HepG2 (cell line): ENCODE results near the gene EFCAB8. TPM values are rescaled to one million over a fixed set of nuclear protein-coding genes. Genes with fewer than 3 reads are reported as not detected.

Experiments
- ASH2L ChIP-seq: fragments of 300-600, 200-600 bp; sonication (generic); IDR thresholded peaks from 2 replicates; pipeline ENCODE4 v1.7.0; 2017; ENCODE audit warnings: low read depth, mild to moderate bottlenecking, moderate library complexity, mixed read lengths, low read length; ENCODE audit not compliant: insufficient read length
- CCAR2 ChIP-seq: fragments of 200-400 bp; formaldehyde crosslinking; optimal IDR thresholded peaks from 2 replicates; pipeline ENCODE3; 2018; ENCODE audit warnings: low read depth, mild to moderate bottlenecking, low read length, moderate library complexity
- ELF3 ChIP-seq: IDR thresholded peaks from 2 replicates; pipeline ENCODE4 v1.6.1; 2016; ENCODE audit warnings: missing genetic modification reagents, missing compliant biosample characterization
- ETS1 ChIP-seq: sonication (generic); formaldehyde crosslinking; IDR thresholded peaks from 2 replicates; pipeline ENCODE4 v1.4.0; 2020; ENCODE audit warnings: missing genetic modification reagents
- HOXD1 ChIP-seq: sonication (generic); formaldehyde crosslinking; IDR thresholded peaks from 2 replicates; pipeline ENCODE4 v1.5.0; 2020; ENCODE audit warnings: missing genetic modification reagents
- MBD4 ChIP-seq: IDR thresholded peaks from 2 replicates; pipeline ENCODE4 v1.6.1; 2012; ENCODE audit warnings: low read length, inconsistent platforms, borderline replicate concordance
- MLLT10 ChIP-seq: sonication (generic); formaldehyde crosslinking; IDR thresholded peaks from 2 replicates; pipeline ENCODE4 v1.4.0; 2020; ENCODE audit warnings: missing genetic modification reagents
- NAIF1 ChIP-seq: sonication (generic); formaldehyde crosslinking; IDR thresholded peaks from 2 replicates; pipeline ENCODE4 v1.5.0; 2020; ENCODE audit warnings: mild to moderate bottlenecking, missing genetic modification reagents, borderline replicate concordance
- PLRG1 ChIP-seq: fragments of 450-650 bp; conservative IDR thresholded peaks from 2 replicates; pipeline ENCODE4 v1.6.1; 2016
- PRPF4 ChIP-seq: fragments of 200-400 bp; formaldehyde crosslinking; IDR thresholded peaks from 2 replicates; pipeline ENCODE4 v1.6.1; 2016; ENCODE audit warnings: low read length, low read depth; ENCODE audit not compliant: poor library complexity, severe bottlenecking
- RAD21 ChIP-seq: fragments of 450-650 bp; formaldehyde crosslinking; IDR thresholded peaks from 2 replicates; pipeline ENCODE4 v1.5.0; 2020; ENCODE audit warnings: mild to moderate bottlenecking
- THAP11 ChIP-seq: IDR thresholded peaks from 2 replicates; pipeline ENCODE4 v1.6.1; 2016; ENCODE audit warnings: missing biosample characterization, missing genetic modification reagents
- ZFP1 ChIP-seq: IDR thresholded peaks from 2 replicates; pipeline ENCODE4 v1.6.1; 2016
- ZNF121 ChIP-seq: sonication (generic); formaldehyde crosslinking; IDR thresholded peaks from 2 replicates; pipeline ENCODE4 v1.5.0; 2020; ENCODE audit warnings: mild to moderate bottlenecking, missing genetic modification reagents
- polyA plus RNA-seq, 8 experiments: library from polyadenylated mRNA; depleted of rRNA in 3 of 8; stranded (reverse) in 7 of 8; unstranded in 1 of 8; fragments of >200 nt; fragmentation: Illumina TruSeq in 4 of 8; extraction: Trizol in 4 of 8; gene quantifications; 2 replicates each; pipeline versions ENCODE4 v1.2.1 to v1.2.3, GENCODE V29; 2011 to 2016; ENCODE audit warnings: low read depth in 4 of 8, missing spikeins in 1 of 8, mixed read lengths in 1 of 8; ENCODE audit not compliant: insufficient read depth in 1 of 8
- total RNA-seq, 5 experiments: library from RNA; depleted of rRNA; stranded (reverse); fragments of >200 nt; fragmentation: Illumina TruSeq; extraction: Trizol; gene quantifications; 2 replicates each; pipeline ENCODE4 v1.2.3, GENCODE V29; 2016; ENCODE audit warnings: low read depth in 1 of 5
- TF ChIP-seq, protein P1 (sequence below): sonication (generic); formaldehyde crosslinking; IDR thresholded peaks from 2 replicates; pipeline ENCODE4 v1.4.0; 2020; ENCODE audit warnings: missing genetic modification reagents
- TF ChIP-seq, protein P2 (sequence below): sonication (generic); formaldehyde crosslinking; IDR thresholded peaks from 2 replicates; pipeline ENCODE4 v1.5.1; 2020; ENCODE audit warnings: mild to moderate bottlenecking, moderate library complexity, missing genetic modification reagents
- TF ChIP-seq, protein P3 (sequence below): sonication (generic); formaldehyde crosslinking; IDR thresholded peaks from 2 replicates; pipeline ENCODE4 v1.9.0; 2021; ENCODE audit warnings: missing genetic modification reagents, borderline replicate concordance
- TF ChIP-seq, protein P4 (sequence below): sonication (generic); formaldehyde crosslinking; IDR thresholded peaks from 2 replicates; pipeline ENCODE4 v1.5.0; 2020; ENCODE audit warnings: mild to moderate bottlenecking, missing genetic modification reagents

EFCAB8 gene
- total and polyA plus RNA-seq, 2 of the 13 experiments (the other 11 are each of a cell fraction or from before 2014, with no cell fraction given), result 0.15 to 0.22 TPM

GRCh38 chr20:32823737-32824588 is 34.8 kb upstream of the EFCAB8 start (continued):
- TF ChIP-seq, protein P1, sequence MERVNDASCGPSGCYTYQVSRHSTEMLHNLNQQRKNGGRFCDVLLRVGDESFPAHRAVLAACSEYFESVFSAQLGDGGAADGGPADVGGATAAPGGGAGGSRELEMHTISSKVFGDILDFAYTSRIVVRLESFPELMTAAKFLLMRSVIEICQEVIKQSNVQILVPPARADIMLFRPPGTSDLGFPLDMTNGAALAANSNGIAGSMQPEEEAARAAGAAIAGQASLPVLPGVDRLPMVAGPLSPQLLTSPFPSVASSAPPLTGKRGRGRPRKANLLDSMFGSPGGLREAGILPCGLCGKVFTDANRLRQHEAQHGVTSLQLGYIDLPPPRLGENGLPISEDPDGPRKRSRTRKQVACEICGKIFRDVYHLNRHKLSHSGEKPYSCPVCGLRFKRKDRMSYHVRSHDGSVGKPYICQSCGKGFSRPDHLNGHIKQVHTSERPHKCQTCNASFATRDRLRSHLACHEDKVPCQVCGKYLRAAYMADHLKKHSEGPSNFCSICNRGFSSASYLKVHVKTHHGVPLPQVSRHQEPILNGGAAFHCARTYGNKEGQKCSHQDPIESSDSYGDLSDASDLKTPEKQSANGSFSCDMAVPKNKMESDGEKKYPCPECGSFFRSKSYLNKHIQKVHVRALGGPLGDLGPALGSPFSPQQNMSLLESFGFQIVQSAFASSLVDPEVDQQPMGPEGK (CRISPR knock-in tag), result 0 out of 2 replicates have a peak, but pooled peaks have one; percentile 30
- TF ChIP-seq, protein P2, sequence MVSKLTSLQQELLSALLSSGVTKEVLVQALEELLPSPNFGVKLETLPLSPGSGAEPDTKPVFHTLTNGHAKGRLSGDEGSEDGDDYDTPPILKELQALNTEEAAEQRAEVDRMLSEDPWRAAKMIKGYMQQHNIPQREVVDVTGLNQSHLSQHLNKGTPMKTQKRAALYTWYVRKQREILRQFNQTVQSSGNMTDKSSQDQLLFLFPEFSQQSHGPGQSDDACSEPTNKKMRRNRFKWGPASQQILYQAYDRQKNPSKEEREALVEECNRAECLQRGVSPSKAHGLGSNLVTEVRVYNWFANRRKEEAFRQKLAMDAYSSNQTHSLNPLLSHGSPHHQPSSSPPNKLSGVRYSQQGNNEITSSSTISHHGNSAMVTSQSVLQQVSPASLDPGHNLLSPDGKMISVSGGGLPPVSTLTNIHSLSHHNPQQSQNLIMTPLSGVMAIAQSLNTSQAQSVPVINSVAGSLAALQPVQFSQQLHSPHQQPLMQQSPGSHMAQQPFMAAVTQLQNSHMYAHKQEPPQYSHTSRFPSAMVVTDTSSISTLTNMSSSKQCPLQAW, result 0 out of 2 replicates have a peak, but pooled peaks have one; percentile 12
- TF ChIP-seq, protein P3, sequence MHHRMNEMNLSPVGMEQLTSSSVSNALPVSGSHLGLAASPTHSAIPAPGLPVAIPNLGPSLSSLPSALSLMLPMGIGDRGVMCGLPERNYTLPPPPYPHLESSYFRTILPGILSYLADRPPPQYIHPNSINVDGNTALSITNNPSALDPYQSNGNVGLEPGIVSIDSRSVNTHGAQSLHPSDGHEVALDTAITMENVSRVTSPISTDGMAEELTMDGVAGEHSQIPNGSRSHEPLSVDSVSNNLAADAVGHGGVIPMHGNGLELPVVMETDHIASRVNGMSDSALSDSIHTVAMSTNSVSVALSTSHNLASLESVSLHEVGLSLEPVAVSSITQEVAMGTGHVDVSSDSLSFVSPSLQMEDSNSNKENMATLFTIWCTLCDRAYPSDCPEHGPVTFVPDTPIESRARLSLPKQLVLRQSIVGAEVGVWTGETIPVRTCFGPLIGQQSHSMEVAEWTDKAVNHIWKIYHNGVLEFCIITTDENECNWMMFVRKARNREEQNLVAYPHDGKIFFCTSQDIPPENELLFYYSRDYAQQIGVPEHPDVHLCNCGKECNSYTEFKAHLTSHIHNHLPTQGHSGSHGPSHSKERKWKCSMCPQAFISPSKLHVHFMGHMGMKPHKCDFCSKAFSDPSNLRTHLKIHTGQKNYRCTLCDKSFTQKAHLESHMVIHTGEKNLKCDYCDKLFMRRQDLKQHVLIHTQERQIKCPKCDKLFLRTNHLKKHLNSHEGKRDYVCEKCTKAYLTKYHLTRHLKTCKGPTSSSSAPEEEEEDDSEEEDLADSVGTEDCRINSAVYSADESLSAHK (CRISPR knock-in tag), result no peak
- TF ChIP-seq MLLT10 (CRISPR knock-in tag) (no peak), ELF3 (CRISPR knock-in tag) (no peak), PRPF4 (no peak), PLRG1 (no peak), ASH2L (no peak), ZNF121 (no peak), NAIF1 (CRISPR knock-in tag) (no peak), HOXD1 (CRISPR knock-in tag) (0 out of 2 replicates have a peak, but pooled peaks have one; percentile 66), ETS1 (no peak), THAP11 (CRISPR knock-in tag) (no peak), MBD4 (no peak), CCAR2 (no peak), ZFP1 (no peak), RAD21 (CRISPR knock-in tag) (no peak)
- TF ChIP-seq, protein P4, sequence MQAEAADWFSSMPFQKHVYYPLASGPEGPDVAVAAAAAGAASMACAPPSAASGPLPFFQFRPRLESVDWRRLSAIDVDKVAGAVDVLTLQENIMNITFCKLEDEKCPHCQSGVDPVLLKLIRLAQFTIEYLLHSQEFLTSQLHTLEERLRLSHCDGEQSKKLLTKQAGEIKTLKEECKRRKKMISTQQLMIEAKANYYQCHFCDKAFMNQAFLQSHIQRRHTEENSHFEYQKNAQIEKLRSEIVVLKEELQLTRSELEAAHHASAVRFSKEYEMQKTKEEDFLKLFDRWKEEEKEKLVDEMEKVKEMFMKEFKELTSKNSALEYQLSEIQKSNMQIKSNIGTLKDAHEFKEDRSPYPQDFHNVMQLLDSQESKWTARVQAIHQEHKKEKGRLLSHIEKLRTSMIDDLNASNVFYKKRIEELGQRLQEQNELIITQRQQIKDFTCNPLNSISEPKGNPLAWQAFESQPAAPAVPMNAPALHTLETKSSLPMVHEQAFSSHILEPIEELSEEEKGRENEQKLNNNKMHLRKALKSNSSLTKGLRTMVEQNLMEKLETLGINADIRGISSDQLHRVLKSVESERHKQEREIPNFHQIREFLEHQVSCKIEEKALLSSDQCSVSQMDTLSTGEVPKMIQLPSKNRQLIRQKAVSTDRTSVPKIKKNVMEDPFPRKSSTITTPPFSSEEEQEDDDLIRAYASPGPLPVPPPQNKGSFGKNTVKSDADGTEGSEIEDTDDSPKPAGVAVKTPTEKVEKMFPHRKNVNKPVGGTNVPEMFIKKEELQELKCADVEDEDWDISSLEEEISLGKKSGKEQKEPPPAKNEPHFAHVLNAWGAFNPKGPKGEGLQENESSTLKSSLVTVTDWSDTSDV (CRISPR knock-in tag), result no peak
